Hematopoietic multipotent progenitor cell treated with erythropoietin and hydrocortisone succinate and interleukin-3 and kit ligand, for 8 days (in vitro differentiated cells): ENCODE results near the gene PTCSC3.
"Not testable (repeated sequence)": the region's sequence is repeated elsewhere in the genome, so short reads cannot be mapped to it uniquely, and the experiment has no call there.

Experiments used
- DNase-seq: peaks from one replicate; pipeline ENCODE4 v3.0.0-alpha.2; 2015

The PTCSC3 gene

DNA sequence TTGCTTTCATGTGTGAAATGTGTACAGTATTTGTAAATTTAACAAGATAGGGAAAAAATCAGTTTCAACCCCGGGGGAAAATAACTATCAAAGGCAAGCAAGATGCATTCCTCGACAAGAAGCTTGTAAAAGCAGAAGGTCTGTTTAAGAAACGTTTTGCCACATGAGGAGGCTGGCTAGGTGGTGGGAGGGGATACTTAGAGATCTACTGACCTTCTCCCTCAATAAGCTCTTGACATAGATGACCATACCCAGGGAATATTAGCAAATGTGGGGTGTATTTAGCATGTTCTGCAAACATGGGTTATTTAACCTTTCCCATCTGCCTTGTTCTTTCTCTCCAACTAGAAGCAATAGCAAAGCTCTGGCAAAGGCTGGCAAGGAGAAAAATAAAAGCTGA is 4.9 kb downstream of the PTCSC3 start:
- no peak for DNase-seq

DNA sequence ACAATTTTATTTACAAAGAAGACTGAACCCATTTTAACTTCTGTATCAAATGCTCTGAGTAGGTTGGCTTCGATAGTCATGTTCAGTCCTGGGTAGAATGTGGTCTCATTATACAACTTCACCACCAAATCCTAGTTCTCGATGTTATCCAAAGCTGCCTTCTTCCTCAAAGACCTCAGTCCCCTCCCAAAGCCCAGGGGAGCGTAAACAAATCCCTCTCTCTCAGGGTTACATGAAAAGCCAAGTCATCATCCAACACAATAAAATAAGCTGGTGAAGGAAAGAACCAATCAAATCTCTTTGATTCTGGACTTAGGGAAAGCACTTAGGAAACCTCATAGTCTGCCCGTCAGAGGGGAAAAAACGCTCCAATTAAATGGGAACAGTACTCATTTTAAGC is 9.1 kb downstream of the PTCSC3 start:
- no peak for DNase-seq

DNA sequence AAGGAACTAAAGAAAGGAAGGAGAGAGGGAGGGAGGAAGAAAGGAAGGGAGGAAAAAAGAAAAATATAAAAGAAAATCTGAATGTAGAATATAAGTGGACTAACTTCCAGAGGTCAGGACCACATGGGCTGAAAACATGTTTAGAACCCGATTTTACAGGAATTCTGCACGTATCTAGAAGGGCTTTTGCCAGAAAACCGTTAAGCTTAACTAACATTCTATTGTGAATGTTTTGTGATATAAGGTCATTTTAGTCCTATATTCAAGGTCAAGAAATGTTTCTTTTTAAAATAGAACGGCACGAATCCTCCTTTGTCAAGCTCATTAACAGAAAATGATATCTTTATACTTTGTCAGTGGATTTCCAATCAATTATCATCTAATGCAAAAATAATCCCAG is 13.1 kb downstream of the PTCSC3 start:
- no peak for DNase-seq

DNA sequence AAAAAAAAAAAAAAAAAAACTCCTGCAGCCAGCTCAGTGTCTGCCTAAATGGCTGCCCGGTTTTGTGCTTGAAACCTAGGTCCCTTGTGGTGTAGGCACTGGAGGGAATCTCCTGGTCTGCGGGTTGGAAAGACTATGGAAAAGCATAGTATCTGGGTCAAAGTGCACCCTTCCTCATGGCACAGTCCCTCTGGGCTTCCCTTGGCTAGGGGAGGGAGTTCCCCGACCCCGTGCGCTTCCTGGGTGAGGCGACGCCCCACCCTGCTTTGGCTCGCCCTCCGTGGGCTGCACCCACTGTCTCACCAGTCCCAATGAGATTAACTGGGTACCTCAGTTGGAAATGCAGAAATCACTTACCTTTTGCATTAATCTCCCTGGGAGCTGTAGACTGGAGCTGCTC is 14.3 kb downstream of the PTCSC3 start:
- no peak for DNase-seq

DNA sequence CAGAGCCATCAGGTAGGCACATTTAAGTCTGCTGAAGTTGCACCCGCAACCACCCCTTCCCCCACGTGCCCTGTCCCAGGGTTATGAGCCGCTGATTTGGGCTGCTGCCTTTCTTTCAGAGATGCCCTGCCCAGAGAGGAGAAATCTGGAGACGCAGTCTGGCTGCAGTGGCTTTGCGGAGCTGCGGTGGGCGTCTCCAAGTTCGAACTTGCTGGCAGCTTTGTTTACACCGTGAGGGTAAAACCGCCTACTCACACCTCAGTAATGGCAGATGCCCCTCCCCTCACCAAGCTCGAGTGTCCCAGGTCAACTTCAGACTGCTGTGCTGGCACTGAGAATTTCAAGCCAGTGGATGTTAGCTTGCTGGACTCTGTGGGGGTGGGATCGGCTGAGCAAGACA is 14.7 kb downstream of the PTCSC3 start:
- no peak for DNase-seq

DNA sequence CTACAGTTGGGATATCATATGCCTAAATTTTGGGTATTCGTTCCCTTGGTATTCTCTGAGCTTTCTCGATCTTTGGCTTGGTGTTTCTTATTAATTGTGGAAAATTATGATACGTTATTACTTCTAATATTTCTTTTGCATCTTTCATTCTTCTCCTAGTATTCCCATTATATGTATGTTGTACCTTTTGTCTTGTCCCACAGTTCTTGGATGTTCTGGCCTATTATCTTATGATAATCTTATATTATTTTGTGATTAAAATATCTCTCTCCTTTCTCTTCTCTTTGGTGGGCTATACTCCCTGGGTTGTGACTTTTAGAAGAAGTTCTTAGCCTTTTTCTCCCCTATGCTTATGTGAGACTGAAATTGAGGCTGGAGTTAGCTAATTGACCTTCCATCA is 25.2 kb downstream of the PTCSC3 start:
- no peak for DNase-seq

DNA sequence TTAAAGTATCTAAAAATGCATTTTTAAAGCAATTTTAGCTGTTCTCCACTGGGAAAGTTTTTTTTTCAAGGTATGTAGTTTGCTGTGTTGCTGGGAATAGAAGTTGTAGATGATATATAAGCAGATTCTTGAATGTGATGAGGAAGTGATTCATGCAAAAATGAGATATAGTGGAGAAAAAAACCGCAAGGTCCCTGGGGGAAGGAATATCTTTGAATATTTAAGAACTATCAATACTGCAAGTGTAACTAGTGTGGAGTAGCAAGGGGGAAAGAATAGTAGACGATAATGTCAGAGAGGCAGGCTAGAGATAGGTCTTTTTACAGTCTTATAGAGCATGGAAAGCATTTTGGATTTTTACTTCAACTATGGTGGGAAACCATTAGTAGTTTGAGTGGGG is 42.5 kb downstream of the PTCSC3 start:
- DNase-seq = no peak

DNA sequence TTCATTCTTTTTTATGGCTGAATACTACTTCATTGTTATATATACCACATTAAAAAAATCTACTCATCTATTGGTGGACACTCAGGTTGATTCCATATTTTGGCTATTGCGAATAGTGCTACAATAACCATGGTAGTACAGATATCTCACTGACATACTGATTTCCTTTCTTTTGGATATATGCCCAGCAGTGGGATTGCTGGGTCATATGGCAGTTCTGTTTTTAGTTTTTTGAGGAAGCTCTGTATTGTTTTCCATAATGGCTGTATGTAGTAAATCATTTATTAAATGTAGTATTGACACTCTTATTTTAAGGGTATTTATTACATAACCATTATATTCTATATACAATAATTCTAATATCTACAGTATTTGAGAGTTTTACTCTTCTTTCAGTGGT is 43.7 kb downstream of the PTCSC3 start:
- DNase-seq = no peak

DNA sequence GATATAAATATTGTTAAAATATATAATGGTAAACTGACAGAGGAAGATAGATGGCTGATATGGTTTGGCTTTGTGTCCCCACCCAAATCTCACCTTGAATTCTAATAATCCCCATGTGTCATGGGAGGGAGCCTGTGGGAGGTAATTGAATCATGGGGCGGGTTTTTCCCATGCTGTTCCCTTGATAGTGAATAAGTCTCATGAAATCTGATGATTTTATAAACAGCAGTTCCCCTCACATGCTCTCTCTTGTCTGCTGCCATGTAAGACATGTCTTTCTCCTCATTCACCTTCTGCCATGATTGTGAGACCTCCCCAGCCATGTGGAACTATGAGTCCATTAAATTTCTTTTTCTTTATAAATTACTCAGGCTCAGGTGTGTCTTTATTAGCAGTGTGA is 46.3 kb downstream of the PTCSC3 start:
- no peak for DNase-seq

DNA sequence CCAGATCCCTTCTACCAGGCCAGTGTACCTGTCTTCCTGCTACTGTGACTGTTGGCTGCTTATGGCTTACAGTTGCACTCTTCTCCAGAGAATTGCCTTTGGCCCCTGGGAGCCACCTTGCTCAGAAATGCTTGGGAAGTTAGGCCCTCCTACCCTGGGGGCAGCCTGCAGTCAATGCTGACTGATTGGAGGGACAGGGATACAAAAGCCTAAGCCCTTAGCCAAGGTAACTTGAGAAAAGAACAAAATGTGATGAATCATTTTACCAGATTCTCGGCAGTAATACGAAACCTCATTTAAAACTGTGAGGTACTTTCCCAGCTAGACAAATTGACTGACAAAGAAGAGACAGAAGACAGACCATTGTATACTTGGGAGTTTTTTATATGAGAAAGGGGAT is 47.3 kb downstream of the PTCSC3 start:
- no peak for DNase-seq

DNA sequence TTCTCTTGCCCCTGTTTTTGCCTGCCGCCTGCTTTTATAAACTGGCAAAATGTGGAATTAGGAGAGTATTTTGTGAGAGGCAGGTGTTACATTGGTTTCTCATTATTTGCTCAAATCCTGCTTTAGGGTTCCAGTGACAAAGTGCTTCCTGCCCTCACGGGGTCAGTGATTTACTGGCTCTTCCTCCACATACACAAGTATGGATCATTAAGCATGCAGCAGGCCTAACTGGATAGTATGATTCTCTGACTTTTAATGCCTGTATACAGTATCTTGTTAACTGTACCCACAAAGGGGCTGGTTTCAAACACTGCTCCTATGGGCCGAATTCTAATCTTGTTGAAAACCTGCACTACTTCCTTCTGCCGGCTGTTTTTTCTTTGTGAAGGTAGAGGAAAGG is 63.2 kb downstream of the PTCSC3 start:
- no peak for DNase-seq

DNA sequence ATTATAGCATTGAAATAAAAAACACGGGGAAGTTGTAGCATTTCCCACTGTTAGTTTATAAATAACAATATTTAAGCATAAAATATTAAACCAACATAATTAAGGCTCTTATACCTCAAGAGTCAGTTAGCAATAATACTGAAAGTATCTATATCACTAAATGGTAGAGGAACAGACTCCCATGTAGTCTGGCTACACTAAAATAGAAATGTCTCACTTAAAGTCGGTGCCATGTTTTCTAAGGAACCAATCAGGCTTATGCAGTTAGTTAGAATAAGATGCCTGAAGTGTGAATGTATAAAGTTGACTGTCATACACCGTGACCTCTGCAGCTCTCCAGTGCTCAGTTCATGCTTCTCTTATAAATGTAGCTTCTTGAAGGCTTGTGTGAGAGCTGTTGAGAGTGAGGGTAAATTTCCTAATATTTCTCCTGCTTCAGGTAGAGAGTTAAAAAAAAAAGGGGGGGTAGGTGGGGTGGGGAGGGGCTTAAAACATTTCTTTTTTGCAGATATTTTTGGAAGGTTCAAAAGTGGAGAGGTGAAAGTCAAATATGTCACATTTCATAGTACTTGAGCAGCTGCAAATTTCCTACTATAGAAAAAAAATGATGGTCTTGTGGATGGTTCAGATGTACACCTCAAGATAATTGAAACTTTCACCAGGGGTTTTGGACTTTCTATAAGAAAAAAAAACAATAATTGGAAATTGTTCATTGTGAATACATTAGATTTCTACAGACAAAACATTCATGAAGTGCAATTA is 64.5 kb downstream of the PTCSC3 start:
- DNase-seq = no peak

DNA sequence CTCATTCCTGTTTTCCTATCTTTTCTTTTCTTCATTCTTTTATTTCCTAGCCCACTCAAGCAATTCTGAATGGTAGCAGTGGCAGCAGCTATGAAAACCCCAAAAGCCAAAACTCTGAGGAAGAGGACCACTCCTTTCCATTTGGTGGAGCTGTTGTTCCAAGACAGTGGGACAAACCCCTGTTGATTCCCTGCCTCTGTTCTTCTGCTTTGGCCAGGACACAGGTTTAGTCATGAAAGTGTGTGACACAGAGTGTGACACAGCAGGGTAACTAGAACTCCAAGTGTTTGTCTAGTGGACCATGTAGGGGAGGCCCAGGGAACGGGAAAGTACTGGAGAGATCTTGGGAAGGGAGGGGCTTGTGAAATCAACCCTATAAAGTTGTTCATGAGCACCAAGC is 71.1 kb downstream of the PTCSC3 start:
- no peak for DNase-seq

DNA sequence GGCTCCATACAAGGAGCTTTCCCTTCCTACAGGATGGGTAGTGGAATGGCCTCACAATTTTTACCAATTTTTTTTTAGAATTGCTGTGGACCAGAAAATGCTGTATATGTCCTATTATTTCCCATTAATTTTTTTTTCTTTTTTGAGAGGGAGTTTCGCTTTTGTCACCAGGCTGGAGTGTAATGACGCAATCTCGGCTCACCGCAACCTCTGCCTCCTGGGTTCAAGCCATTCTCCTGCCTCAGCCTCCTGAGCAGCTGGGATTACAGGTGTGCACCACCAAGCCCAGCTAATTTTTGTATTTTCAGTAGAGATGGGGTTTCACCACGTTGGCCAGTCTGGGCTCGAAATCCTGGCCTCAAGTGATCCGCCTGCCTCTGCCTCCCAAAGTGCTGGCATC is 72.3 kb downstream of the PTCSC3 start:
- DNase-seq = not testable (repeated sequence)

DNA sequence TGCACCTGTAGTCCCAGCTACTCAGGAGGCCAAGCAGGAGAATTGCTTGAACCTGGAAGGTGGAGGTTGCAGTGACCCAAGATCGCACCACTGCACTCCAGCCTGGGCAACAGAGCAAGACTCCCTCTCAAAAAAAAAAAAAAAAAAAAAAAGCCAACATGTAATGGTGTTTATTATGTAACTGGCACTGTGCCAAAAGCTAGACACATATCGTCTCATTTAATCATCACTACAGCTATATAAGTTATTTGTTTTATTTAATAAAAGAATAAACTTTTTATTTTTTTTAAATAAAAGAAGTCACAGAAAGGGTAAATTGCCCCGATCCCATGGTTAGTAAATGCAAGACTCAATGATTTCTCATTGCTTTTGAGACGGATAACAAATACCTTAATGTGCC is 76.9 kb downstream of the PTCSC3 start:
- DNase-seq = no peak

DNA sequence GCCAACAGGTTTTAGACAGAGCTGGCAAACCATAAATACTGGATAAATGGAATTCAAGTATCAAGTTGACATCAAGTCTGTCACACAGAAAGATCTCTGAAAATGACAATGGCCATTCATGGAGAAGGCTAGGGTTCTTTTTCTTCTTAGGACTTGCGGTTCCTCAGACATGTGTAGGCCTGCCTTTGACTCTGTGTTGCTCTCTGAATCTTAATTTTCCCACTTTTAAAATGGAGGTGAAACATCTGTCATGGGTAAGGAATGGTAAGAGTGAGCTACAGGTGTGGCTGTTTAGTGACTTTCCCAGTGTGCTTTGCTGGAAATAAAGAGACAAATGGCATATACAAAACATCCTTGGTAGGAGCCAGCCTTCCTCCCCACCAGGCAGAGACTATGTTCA is 79.2 kb downstream of the PTCSC3 start:
- no peak for DNase-seq

DNA sequence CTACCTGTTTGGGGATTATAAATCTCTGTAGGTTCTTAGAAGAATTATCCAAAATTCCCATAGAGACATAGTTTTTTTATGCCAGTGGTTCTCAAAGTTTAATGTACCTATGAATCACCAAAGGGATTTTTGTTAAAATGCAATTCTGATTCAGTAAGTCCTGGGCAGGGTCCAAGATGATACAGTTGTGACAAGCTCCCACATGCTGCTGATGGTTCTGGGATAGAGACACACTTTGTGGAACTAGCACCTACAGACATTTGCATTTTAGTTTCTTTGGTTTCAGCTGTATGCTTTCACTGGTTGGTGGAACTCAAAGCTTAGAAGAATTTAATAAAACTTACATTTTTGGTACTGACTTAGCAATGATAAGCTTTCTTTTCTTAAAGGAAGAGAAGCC is 80.4 kb downstream of the PTCSC3 start:
- no peak for DNase-seq

DNA sequence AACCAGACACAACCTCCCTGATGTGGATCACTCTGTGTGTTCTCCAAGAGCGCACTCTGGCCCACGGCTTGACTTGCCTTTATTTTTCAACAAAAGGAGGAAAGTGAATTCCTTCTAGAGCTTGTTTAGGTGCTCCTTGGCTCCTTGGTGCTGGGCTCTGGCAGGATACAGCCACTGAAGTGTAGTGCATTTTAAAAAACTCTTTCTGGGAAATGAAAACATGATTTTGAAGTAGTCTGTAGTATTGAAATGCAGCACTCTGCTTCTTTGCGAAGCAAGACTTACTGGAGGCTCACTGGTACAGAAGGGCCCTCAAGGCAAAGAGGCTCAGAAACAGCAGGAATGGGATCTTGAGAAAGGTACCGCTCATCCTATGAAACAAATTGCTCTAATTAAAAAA is 81.6 kb downstream of the PTCSC3 start:
- DNase-seq = no peak

DNA sequence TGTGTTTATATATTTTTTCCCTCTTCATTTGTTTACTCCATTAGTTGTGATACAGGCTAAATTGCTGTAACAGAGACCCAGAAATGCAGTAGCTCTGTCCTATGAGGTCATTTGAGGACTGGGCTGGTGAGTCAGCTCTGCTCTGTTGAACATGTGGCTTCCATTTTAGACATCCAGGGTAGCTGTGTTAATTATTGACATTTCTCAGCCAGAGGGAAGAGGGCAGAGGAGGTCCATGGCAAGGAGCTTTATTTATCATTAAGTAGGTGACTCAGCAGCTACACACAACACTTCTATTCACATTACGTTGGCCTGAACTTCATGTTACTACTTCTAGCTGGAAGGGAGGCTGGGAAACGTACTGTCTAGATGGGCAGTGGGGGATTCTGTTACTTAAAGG is 85.4 kb downstream of the PTCSC3 start:
- DNase-seq = no peak

DNA sequence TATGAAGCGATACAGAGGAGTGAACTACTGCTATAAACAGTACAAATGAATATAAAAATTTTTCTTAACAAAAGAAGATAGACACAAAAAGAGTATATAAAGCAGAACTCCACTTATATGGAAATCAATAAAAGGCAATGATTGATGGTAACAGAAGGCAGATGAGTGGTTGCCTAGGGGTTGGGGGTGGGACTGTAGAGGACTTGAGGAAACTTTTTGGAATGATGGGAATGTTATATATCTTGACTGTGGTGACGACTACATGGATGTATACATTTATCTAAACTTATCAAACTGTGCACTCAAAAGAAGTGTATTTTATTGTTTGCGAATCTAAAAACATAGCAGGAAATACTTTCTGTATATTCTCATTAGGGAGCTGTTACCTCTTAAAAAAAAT is 89.1 kb downstream of the PTCSC3 start:
- no peak for DNase-seq

DNA sequence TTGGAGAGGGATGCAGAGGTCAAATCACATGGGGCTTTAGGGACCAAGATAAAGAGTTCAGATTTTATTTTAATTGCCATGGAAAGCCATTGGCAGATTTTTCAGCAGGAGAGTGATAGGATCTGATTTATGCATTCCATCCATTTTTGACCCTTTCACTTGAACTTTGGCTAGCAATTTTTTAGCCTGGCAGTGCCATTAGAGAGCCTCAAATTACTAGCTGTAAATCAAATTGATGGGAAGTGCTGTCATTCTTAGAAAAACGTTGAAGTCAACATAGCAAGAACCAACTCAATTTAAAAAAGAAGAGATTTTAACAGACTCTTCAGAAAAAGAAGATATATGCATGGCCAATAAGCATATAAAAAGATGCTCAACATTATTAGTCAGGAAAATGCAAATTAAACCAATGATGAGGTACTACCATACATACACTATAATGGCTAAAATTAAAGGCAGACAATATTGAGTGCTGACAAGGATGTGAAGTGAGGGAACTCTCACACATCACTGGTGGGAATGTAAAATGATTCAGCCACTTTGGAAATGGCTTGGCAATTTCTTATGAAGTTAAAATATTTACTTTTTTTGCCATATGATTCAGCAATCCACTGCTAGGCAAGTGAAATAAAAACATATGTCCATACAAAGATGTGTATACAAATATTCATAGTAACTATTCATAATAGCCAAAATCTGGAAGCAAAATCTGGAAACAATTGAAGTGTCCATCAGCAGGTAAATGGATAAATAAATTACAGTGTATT is 89.7 kb downstream of the PTCSC3 start:
- no peak for DNase-seq

DNA sequence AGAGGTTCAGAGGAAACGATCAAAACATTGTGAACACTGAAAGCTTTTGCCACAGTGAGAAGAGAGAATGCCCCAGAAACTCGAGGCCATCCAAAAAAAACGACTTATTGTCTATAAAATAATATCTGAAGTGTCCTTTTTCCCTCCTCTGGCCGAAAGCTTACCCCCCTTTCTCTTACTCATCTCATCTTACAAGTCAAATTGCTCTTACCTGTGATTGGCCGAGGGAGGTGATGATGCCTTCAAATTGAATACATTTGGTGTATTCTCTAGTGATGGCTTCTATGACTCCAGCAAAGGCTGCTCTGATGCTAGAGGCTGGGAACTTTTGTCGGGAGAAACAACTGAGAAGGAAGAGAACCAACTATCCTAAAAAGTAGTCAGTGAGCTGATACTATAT is 90.7 kb downstream of the PTCSC3 start:
- no peak for DNase-seq
